Adrenal gland (tissue), 5 donors: ENCODE data around the gene EVA1C.

ENCODE experiments used
- CTCF ChIP-seq, 6 experiments: fragments of 450-650 bp in 4 of 6; fragments of 200-600 bp in 2 of 6; sonication (generic) in 1 of 6; IDR thresholded peaks; 1 replicate in 5 of 6; 2 replicates in 1 of 6; pipeline versions ENCODE4 v1.5.1 to v1.8.0; 2016 to 2021; ENCODE audit warnings: antibody characterized with exemption in 6 of 6, mild to moderate bottlenecking in 2 of 6, moderate library complexity in 1 of 6
- POLR2A ChIP-seq, 2 donors: fragments of 450-650 bp; IDR thresholded peaks; one replicate each; pipeline ENCODE4 v1.6.1; 2017; ENCODE audit warnings: antibody characterized with exemption in 2 of 2, mild to moderate bottlenecking in 2 of 2, moderate library complexity in 1 of 2
- donor health status: DM: no; HTN: no; CAD: no.

- no peak for TF ChIP-seq CTCF (IDR thresholded peaks at IDR 0.05)
- TF ChIP-seq POLR2A (IDR thresholded peaks at IDR 0.05), result no peak
Measured at GRCh38 chr21:32560896-32561295, 148.4 kb downstream of the EVA1C start.
